T-helper 9 cell (primary cell): ENCODE data around the gene NRG2.

Source experiments
- DNase-seq: peaks from one replicate; pipeline ENCODE4 v3.0.0-alpha.2; 2020

Gene NRG2

GRCh38 chr5:139872851-139873794 is 170.0 kb downstream of the NRG2 start:
- no peak for DNase-seq

- DNase-seq: no peak
Measured at GRCh38 chr5:139872052-139872766, 170.9 kb downstream of the NRG2 start.

DNA sequence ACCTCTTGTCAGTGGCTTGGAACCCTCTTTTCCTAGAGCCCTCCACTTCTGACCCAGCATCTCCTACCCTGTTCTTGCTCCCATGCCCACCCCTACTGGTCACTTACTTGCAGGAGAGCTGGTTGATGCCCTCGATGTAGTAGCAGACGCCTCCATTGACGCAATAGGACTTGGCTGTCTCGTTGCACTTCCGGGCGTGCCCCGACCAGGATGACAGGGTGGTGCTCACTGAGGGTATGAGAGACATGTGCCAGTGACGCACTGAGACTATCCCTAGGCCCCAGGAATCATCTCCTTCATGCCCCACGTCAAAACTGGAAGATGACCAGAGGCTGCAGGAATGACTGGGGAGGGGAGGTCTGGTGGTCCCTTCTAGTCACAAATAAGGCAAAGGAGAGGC is 171.5 kb downstream of the NRG2 start:
- DNase-seq: no peak

DNA sequence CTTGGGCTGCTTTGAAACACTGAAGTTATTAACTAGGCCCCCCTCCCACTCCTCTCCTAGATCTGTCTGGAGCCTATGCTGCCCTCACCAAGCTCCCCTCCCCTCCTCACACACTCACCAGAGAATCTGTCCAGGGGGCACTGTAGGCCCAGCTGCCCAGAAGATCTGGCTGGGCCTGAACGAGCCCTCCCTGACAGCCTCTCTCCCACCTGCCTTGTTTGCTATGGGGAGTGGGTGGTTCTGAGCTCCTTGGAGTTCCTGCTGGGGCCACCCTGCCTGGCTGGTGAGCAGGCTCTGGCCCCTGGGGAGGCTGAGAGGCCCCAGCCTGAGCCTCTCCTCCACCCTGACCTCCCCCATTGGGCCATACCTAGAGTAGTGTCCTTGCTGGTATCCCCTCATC is 172.4 kb downstream of the NRG2 start:
- DNase-seq: no peak

GRCh38 chr5:139869042-139869790 is 173.9 kb downstream of the NRG2 start:
- DNase-seq: no peak

DNA sequence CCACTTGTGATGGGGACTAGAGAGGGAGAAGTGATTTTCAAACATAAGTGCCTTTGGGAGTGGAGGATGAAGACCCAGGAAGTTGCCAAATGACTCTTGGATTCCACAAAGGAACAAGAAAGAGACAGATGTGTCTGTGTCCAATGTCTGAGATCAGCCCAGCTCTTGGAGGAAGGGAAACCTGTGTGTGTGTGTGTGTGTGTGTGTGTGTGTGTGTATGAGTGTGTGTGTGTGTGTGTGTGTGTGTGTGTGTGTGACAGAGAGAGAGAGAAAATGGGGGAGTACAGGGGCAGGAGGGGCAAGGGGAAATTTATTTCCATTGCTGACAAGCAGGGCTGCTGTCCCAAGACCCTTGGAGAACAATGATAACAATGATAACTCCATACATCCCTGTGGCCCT is 175.5 kb downstream of the NRG2 start:
- no peak for DNase-seq

GRCh38 chr5:139867109-139867508 is 176.0 kb downstream of the NRG2 start:
- DNase-seq: no peak

DNA sequence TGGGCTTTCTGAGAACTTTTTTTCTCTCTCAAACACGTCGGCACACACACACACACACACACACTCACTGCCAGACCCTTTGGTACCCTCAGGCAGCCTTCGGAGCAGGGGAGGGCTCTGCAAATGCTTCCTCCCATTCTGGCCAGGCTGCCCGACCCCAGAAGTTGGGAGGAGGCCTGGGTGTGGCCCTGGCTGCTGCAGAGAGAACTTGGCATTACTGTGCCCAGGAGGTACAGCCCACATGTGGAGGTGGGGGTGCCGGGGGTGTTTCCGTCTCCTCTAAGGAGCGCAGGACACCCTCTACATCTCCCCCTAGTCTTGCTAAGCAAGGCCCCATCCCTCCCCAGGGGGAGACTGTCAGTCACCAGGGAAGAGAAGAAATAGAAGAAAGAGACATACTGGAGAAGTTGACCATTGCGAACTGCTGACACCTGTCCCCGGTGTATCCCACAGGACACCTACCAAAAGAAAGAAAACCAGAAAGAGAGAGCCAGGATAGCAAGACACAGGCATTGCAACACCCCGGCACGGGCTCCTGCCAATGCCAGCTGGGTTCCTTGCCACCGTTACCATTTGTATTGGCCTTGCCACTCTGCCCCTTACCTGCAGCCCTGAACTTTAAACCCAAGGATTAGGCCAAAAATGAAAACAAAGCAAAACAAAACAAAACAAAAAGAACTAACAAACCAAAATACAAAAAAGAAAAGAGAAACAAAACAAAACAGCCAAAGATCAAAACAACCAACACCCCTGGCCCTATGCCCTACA is 178.2 kb downstream of the NRG2 start:
- DNase-seq: no peak

DNA sequence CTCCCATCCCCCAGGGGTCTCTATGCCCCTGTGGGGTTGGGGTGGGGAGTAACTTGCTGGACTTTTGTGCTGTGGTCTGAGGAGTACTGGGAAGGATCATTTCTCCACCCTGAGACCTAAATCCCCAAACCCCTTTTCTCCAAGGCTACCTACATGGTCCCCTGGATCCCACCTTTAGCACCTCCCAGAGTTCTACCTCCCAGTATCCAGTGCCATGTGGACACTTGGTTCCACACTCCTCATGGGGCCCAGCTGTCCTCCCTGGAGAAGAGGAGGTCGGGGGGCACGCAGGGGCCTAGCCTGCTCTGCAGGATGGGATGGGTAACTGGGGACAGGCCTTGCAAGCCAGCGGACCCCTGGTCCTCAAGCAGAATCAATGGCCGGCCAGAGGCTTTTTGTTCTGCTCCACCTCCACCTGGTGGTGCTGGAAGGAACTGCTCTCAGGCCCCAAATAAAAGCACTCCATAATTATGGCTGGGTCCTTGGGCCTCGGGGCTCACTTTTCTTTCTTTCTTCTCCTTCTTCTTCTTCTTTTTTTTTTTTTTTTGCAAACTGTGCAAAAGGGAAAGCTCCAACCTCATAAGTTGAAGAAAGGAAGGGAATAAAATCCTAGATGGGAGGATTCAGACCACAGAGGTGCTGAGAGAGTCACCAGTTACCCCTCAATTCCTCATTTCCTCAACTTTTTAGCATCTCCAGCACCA is 179.1 kb downstream of the NRG2 start:
- DNase-seq: peak; percentile 45

DNA sequence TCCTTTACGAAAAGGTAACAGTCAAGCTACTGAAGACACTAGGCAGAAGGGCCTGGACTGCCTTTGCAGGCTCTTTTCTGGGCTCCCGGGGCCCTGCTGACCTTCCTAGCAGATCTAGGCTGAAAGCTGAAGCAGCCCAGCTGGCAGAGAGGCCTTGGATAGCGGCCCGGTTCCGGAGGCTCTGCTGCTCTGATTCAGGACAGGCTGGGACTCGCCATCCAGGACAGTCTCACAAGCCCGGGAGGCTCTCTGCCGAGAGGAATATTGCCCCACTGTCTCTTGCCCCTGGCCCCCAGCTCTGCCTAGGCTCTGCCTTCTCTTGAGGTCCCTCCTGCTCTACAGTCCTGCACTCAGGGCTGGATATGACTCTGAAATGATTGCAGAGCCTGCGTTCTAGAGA is 179.7 kb downstream of the NRG2 start:
- DNase-seq: no peak

DNA sequence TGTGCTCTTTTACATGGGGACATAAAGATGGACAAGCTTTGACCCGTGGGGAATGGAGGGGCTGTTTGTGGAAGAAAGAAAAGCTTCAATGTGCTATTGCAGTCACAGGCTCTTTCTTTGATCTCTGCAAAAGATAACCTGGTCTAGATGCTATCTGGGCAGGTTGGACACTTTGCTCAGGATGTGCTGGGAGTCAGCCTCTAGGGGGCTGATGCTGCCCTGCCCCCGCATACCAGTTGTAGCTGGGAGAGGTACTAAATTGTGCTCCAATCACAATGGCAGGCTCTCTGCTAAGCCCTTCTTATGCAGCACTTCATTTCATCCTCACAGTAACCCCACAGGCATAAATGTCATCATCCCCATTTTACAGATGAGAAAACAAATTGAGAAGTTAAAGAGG is 180.3 kb downstream of the NRG2 start:
- DNase-seq: no peak

DNA sequence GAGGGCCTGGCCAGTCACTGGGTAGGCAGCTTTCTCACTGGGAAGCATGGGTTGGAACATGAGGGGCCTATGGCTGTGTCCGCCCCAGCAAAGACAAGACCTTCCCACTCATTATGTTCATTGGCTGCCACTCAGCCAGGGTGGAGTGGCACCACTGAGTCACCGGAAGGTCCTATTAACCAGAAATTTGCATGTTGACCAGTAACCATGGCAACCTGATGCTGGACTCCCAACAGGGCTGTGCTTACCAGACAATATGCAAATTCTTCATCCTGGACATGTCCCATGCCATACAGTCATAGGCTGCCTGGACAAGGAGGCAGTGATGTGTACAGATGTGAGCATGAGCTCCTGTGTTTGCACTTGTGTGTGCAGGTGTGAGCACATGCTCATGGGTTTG is 180.8 kb downstream of the NRG2 start:
- DNase-seq: no peak

DNA sequence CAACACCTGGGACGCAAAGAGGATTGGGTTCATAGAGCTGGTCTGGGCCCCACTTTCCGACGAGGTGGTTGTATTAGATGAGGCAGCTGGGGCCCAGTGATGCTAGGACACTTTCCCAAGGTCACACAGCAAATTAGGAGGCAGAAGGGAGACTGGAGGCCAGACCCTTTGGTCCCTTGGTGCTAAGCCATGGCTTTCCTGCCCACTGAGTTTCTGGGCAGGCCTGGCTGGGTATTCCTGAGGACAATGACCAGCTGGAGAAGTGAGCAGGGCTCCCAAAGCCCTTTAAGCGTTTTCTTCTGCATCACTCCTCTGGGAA is 181.3 kb downstream of the NRG2 start:
- DNase-seq: no peak

GRCh38 chr5:139861021-139861888 is 181.8 kb downstream of the NRG2 start:
- no peak for DNase-seq

DNA sequence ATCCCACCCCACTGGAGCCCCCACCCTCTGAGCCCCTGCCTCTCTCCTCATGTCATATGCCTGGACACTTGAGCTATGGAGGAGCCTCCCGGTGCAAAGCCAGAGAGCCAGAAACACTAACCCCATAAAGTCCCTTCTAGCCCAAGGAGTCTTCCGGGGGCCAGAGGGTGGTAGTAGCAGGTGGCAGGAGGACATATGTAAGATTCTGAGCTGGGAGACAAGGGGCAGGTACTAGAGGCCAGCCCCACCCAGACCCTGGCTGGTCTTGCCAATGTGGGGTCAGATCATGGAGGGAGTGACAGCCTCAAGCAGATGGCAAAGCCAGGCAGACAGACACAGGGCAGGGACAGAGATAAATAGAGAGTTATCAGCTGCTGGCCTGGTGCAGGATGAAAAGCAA is 184.1 kb downstream of the NRG2 start:
- no peak for DNase-seq

DNA sequence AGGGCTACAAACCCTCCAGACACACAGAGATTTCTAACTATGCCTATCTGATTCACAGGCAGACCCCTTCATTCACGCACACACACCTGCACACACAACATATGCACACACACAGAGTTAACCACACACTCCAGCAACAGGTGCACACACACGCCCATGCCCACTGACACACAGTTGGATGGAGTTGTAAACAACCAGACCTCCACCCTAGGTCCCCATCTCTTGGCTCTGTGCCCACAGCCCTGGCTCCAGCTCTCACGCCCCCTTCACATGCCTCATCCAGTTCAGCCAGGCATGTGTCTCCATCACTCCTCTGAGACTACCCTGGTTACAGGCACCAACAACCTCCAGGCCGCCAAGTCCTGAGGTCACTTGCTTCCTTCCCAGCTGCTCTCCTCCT is 186.4 kb downstream of the NRG2 start:
- no peak for DNase-seq

DNA sequence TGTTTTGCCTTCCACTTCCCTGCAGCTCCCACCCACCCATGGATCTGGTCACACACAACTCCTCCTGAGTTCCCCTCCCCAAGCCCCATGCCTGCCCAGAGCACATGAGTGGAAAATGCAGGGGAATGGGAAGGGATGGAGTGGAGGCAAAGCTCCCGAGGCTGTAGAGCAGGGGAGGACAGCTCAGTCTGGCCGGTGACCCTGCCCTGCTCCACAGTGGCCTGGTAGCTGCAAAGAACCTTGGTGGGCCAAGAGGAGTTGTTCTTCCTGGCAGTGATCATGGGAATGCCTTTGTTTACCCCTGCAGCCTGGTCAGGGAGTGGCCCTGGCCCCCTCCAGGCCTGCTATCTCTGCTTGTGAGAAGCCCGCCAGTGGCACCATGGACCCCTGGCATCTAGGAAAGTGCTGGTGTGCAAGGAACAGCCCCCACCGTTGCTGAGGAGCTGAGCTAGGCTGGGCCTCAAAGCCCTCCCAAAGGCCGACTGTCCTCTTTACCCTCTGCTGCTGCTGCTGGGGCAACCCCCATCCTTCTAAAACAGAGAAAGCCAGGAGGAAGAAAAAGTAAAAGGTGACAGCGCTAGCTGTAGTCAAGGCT is 187.1 kb downstream of the NRG2 start:
- DNase-seq: no peak

DNA sequence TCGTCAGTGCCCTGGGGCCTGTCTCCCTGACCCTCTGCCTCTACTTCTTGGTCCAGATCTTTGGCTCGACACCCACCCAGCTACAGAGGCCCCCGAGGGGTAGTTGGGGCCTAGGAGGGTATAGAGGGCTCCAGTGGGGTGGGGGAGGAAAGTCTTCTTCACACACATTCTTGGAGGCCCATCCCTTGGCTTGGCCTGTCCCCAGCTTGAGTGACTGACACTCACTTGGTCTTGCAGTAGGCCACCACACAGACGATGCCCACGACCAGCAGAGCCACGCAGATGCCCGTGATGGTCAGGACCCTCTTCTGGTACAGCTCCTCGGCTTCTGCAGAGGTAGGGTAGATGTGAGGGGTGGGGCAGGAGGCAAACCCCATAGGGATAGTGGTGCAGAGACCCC is 187.6 kb downstream of the NRG2 start:
- no peak for DNase-seq

GRCh38 chr5:139854953-139855352 is 188.1 kb downstream of the NRG2 start:
- DNase-seq: no peak

- no peak for DNase-seq
Measured at GRCh38 chr5:139854029-139854605, 189.0 kb downstream of the NRG2 start.
